Measurements from ENCODE around the gene LRGUK.

The LRGUK gene

GRCh38 chr7:134311807-134312206 lies 184.7 kb downstream of the LRGUK start:
- DNase-seq: no peak

GRCh38 chr7:134312717-134313116 lies 185.6 kb downstream of the LRGUK start:
- no peak for DNase-seq

DNA sequence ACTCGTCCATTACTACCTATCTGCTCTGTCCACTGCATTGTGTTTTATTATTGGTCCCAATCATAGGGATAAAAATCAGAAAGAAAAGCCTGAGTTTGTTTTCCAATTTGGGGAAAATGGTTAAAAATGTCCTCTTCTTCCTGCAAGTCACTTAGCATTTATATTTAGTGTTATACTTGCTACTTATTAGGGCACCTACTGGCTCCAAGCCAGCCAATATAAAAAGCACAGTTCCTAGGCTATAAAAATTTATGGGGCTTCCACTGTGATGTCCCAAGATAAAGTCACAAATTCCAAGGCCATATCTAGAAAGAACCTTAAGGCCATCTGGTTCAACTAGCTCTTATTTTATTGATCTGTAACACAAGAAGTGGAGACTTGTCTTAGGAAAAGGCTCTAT lies 186.4 kb downstream of the LRGUK start:
- no peak for DNase-seq

Data from CD4-positive, alpha-beta T cell treated with Interferon alpha-2 for 1 hour (primary cell).